Sigmoid colon (tissue), 7 donors: ENCODE data around the gene BORCS6. TPM values are rescaled to one million over a fixed set of nuclear protein-coding genes. Genes with fewer than 3 reads are reported as not detected.

ENCODE experiments used
- DNase-seq: peaks from one replicate; pipeline ENCODE4 v3.0.0-alpha.2; 2019
- H3K27ac ChIP-seq, 4 donors: fragments of 200-600 bp; sonication (generic); one replicate each; pipeline ENCODE4 v1.5.1; 2016 to 2019; ENCODE audit warnings: mild to moderate bottlenecking in 1 of 4
- H3K27me3 ChIP-seq, 3 donors: fragments of 200-600 bp; sonication (generic); one replicate each; pipeline ENCODE4 v1.5.1; 2019; ENCODE audit warnings: mild to moderate bottlenecking in 1 of 3
- H3K36me3 ChIP-seq, 4 donors: fragments of 200-600 bp; sonication (generic); one replicate each; pipeline ENCODE4 v1.5.1; 2016 to 2019
- H3K4me1 ChIP-seq, 4 donors: fragments of 200-600 bp; sonication (generic); one replicate each; pipeline ENCODE4 v1.5.1; 2017 to 2019
- H3K4me3 ChIP-seq, 4 donors: fragments of 200-600 bp; sonication (generic); one replicate each; pipeline ENCODE4 v1.5.1; 2017 to 2019; ENCODE audit warnings: mild to moderate bottlenecking in 2 of 4, moderate library complexity in 1 of 4
- H3K9me3 ChIP-seq, 4 donors: fragments of 200-600 bp in 3 of 4; sonication (generic) in 3 of 4; one replicate each; pipeline versions ENCODE4 v1.5.1 to v1.6.1; 2013 to 2019
- EP300 ChIP-seq, 4 donors: sonication (generic); formaldehyde crosslinking; IDR thresholded peaks; one replicate each; pipeline ENCODE4 v1.6.1; 2017; ENCODE audit warnings: antibody characterized with exemption in 4 of 4
- POLR2A ChIP-seq, 2 donors: fragments of 450-650 bp; IDR thresholded peaks; one replicate each; pipeline ENCODE4 v1.6.1; 2016; ENCODE audit warnings: antibody characterized with exemption in 2 of 2, mild to moderate bottlenecking in 2 of 2, moderate library complexity in 2 of 2
- POLR2AphosphoS5 ChIP-seq, 4 donors: sonication (generic); formaldehyde crosslinking; IDR thresholded peaks; one replicate each; pipeline ENCODE4 v1.6.1; 2017; ENCODE audit warnings: antibody characterized with exemption in 4 of 4
- WGBS, 2 donors: extraction: QIAGEN DNeasy Blood & Tissue Kit; methylation state at CpG; one replicate each; pipeline ENCODE4 v1.1.7; 2013; 5-methylcytosine and 5-hydroxymethylcytosine counted together
- intact Hi-C: fragments of 100-400 bp; cut with DNase I; formaldehyde crosslinking; loops from one replicate; pipeline ENCODE4 v1.15.1; 2023
- polyA plus RNA-seq, 3 donors: library from polyadenylated mRNA; stranded (reverse); fragments of 200-250 nt; gene quantifications; one replicate each; pipeline ENCODE4 v1.2.3, GENCODE V29; 2013
- total RNA-seq, 4 donors: library from RNA; depleted of rRNA; stranded (reverse); fragments of >200 nt; gene quantifications; one replicate each; pipeline ENCODE4 v1.1.0, GENCODE V29; 2016
- TF ChIP-seq, protein P1 (sequence below), 4 experiments: fragments of 450-650 bp in 3 of 4; fragments of 200-600 bp in 1 of 4; IDR thresholded peaks; one replicate each; pipeline ENCODE4 v1.5.1; 2016 to 2019; ENCODE audit warnings: antibody characterized with exemption in 4 of 4, mild to moderate bottlenecking in 3 of 4, moderate library complexity in 2 of 4
- donor health status: healthy with polysubstance abuse.
- donor health status: Bipolar disorder and iron deficiency.
- donor health status: healthy.

Gene BORCS6
- total and polyA plus RNA-seq, 7 donors = 7.7 to 17.7 (median 13.9) TPM

GRCh38 chr17:8212312-8213180 is 22.6 kb upstream of the BORCS6 start:
- no peak for TF ChIP-seq POLR2AphosphoS5 (IDR thresholded peaks at IDR 0.05)
- TF ChIP-seq POLR2A (IDR thresholded peaks at IDR 0.05) = no peak
- TF ChIP-seq, protein P1, sequence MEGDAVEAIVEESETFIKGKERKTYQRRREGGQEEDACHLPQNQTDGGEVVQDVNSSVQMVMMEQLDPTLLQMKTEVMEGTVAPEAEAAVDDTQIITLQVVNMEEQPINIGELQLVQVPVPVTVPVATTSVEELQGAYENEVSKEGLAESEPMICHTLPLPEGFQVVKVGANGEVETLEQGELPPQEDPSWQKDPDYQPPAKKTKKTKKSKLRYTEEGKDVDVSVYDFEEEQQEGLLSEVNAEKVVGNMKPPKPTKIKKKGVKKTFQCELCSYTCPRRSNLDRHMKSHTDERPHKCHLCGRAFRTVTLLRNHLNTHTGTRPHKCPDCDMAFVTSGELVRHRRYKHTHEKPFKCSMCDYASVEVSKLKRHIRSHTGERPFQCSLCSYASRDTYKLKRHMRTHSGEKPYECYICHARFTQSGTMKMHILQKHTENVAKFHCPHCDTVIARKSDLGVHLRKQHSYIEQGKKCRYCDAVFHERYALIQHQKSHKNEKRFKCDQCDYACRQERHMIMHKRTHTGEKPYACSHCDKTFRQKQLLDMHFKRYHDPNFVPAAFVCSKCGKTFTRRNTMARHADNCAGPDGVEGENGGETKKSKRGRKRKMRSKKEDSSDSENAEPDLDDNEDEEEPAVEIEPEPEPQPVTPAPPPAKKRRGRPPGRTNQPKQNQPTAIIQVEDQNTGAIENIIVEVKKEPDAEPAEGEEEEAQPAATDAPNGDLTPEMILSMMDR (IDR thresholded peaks at IDR 0.05) = no peak
- no peak for TF ChIP-seq EP300 (IDR thresholded peaks at IDR 0.05)
- Histone ChIP-seq H3K4me3 (no peak overlapping the region), H3K4me1 (peaks cover 0 to 11% (median 7%) of the 10 kb centered on the region in 4 donors), H3K27ac (no peak overlapping the region), H3K27me3 (no peaks in the 10 kb centered on the region), H3K36me3 (no peaks in the 10 kb centered on the region), H3K9me3 (no peaks in the 10 kb centered on the region)
- intact Hi-C loops = no loop called here
- 85 to 87% methylated on average over 14 of the region's 14 CpGs for WGBS, 2 donors
- no peak for DNase-seq

DNA sequence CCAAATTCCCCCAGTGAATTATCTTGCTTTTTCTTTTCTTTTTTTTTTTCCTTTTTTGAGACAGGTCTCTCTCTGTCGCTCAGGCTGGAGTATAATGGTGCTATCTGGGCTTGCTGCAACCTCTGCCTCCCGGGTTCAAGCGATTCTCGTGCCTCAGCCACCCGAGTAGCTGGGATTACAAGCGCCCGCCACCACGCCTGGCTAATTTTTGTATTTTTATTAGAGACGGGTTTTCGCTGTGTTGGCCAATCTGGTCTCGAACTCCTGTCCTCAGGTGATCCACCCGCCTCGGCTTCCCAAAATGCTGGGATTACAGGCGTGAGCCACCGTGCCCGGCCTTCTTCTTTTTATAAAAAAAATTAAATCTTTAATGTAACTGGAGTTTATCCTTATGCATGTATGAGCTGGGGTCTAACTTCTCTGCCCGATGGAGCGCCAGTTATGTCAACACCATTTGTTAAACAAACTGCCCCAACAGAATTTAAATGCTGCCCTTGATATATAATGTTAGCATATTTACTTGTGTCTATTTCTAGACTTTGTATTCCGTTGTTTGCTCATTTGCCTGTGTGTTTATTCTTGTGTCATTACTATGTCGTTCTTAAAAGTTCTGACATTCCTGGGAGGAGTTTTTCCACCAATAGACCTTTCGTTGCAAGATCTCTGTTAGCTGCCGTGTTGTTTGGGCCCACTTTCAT is 20.9 kb upstream of the BORCS6 start:
- Histone ChIP-seq H3K36me3 (no peaks in the 10 kb centered on the region), H3K9me3 (no peaks in the 10 kb centered on the region), H3K27me3 (no peaks in the 10 kb centered on the region), H3K4me3 (peak overlapping the region; percentile 49 to 54 (median 50)), H3K4me1 (peaks cover 0 to 11% (median 7%) of the 10 kb centered on the region in 4 donors), H3K27ac (peak overlapping the region; percentile 77 to 85 (median 81))
- TF ChIP-seq POLR2A (IDR thresholded peaks at IDR 0.05) (no peak), EP300 (IDR thresholded peaks at IDR 0.05) (no peak), POLR2AphosphoS5 (IDR thresholded peaks at IDR 0.05) (no peak)
- TF ChIP-seq, protein P1 (IDR thresholded peaks at IDR 0.05) = no peak
- WGBS, 2 donors = 8 to 19% methylated on average over 22 of the region's 22 CpGs
- intact Hi-C loops = no loop called here
- no peak for DNase-seq

DNA sequence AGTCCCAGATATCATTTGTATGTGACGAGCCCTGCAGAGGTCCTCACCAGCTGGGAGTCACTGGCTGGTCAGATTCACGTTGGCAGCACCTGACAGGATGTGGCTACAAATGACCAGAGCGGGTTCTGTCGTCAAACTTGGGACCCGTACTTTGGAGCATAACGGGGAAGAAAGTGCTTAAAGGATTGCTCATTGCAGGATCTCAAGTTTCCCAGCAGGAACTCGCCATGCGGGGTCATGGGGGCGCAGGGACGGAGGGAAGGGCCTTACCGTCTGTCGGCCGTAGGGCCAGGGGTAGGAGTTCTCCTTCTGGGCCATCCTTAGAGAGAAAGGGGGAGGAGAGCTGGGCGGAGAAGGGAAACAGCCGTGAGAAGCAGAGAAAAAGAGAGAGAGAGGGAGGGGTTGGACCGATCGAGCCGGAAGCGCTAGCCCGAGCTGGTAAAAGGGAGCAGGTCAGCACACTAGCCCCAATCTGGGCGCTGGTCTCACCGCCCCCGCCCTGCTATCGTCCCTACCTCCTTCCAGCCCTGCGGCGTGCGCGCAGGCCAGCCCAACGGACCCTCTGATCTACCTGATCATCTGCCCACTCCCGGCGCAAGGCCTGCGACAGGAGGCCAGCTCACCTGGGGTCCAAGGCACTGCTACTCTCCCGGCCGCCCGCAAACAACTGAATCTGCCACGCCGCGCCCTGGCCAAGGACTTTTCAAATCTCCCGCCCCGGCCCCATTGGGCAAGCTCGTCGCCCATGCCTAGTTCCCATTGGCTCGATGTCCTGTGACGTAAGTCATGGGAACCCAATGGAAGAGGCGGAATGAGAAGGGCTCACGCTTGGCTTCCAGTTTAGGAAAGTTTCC is 20.2 kb upstream of the BORCS6 start, which contains the start of gene AURKB:
AURKB (minus strand) TSS at position 669 of the 854 bp plus-strand sequence; CDS start at position 318, 351 bp downstream.
- H3K27me3 ChIP-seq = no peaks in the 10 kb centered on the region
- H3K36me3 ChIP-seq = no peaks in the 10 kb centered on the region
- peak; percentile 98 for DNase-seq
- peak within 1 kb of the TSS; percentile 77 to 85 (median 81) for H3K27ac ChIP-seq
- H3K4me3 ChIP-seq = peak within 1 kb of the TSS; percentile 49 to 54 (median 50)
- intact Hi-C loops = no loop called here
- WGBS, 2 donors = 1 to 2% methylated on average over 46 of the region's 46 CpGs
- H3K4me1 ChIP-seq = peaks cover 0 to 11% (median 7%) of the 10 kb centered on the region in 4 donors
- TF ChIP-seq POLR2A (IDR thresholded peaks at IDR 0.05) = no peak
- no peak for TF ChIP-seq EP300 (IDR thresholded peaks at IDR 0.05)
- TF ChIP-seq, protein P1 (IDR thresholded peaks at IDR 0.05) = no peak
- TF ChIP-seq POLR2AphosphoS5 (IDR thresholded peaks at IDR 0.05) = no peak
- no peaks in the 10 kb centered on the region for H3K9me3 ChIP-seq

DNA sequence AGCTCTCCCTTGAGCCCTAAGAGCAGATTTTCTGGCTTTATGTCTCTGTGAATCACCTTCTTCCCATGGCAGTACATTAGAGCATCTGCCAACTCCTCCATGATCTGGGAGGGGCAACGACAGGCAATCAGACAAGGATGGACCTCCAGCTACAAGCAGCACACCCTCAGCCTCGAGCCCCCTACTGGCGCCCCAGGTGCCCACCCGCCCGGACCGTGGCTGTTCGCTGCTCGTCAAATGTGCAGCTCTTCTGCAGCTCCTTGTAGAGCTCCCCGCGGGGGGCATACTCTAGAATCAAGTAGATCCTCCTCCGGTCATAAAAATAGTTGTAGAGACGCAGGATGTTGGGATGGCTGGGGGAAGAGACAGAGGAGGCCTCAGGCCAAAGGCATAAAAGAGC is 16.6 kb upstream of the BORCS6 start:
- peaks cover 0 to 11% (median 7%) of the 10 kb centered on the region in 4 donors for H3K4me1 ChIP-seq
- no peaks in the 10 kb centered on the region for H3K9me3 ChIP-seq
- WGBS, 2 donors = 94 to 96% methylated on average over 12 of the region's 12 CpGs
- H3K4me3 ChIP-seq = no peak overlapping the region
- DNase-seq = no peak
- TF ChIP-seq, protein P1 (IDR thresholded peaks at IDR 0.05) = no peak
- H3K27ac ChIP-seq = no peak overlapping the region
- intact Hi-C loops = no loop called here
- H3K36me3 ChIP-seq = no peaks in the 10 kb centered on the region
- H3K27me3 ChIP-seq = no peaks in the 10 kb centered on the region
